Measurements from ENCODE around the gene BMS1. TPM values are rescaled to one million over a fixed set of nuclear protein-coding genes. Genes with fewer than 3 reads are reported as not detected.

Gene BMS1
- total RNA-seq, 1 experiment from 2014 or later, result 32.3 TPM

- ATAC-seq (no peak), DNase-seq (ENCODE audit: low read depth, low spot score) (no peak)
- POLR2A ChIA-PET, result no interaction called here
- no TSS peak for BruUV-seq (replicated peaks)
- H3K27ac ChIP-seq (ENCODE audit: low read length), result no peak overlapping the region
- H3K4me1 ChIP-seq (ENCODE audit: control insufficient read depth, insufficient read depth, low read length), result no peaks in the 10 kb centered on the region; the same call in 1 of the 2 replicates
- in situ Hi-C loops (cut with HindIII; ENCODE audit: low pct_unique_long_range_greater_than_20kb, low sequenced_read_pairs) (no loop called here), intact Hi-C loops (cut with micrococcal nuclease; ENCODE audit: unreplicated experiment) (no loop called here)
- CTCF ChIA-PET, result no interaction called here
- H3K27me3 ChIP-seq (ENCODE audit: control insufficient read depth, insufficient read depth, low read length), result peaks cover 9% of the 10 kb centered on the region
- no peaks in the 10 kb centered on the region for H3K9me3 ChIP-seq (ENCODE audit: control insufficient read depth, insufficient read depth, low read depth, low read length)
- no peak overlapping the region for H3K4me3 ChIP-seq (ENCODE audit: low read depth in 2 of 2, low read length in 2 of 2)
- H3K36me3 ChIP-seq (ENCODE audit: control insufficient read depth, insufficient read depth, low read length), result no peaks in the 10 kb centered on the region
- no peak for TF ChIP-seq POLR2AphosphoS5 (IDR thresholded peaks at IDR 0.05; ENCODE audit: low read depth, low read length)
- TF ChIP-seq CTCF (IDR thresholded peaks at IDR 0.05), result no peak
- no peak for TF ChIP-seq REST (IDR thresholded peaks at IDR 0.05; ENCODE audit: insufficient read depth in 1 of 2, low read depth in 2 of 2, low read length in 1 of 2)
- no peak for TF ChIP-seq SIN3A (IDR thresholded peaks at IDR 0.05; ENCODE audit: borderline replicate concordance, insufficient read depth, low read depth, low read length)
- no peak for TF ChIP-seq TCF7L2 (IDR thresholded peaks at IDR 0.05; ENCODE audit: low read depth, low read length)
These were observed 14.7 kb upstream of the BMS1 start for GRCh38 chr10:42767906-42768305.

- BruUV-seq (replicated peaks), result no TSS peak
- Histone ChIP-seq H3K27ac (ENCODE audit: low read length) (no peak overlapping the region), H3K4me1 (ENCODE audit: control insufficient read depth, insufficient read depth, low read length) (no peaks in the 10 kb centered on the region; the same call in 1 of the 2 replicates), H3K36me3 (ENCODE audit: control insufficient read depth, insufficient read depth, low read length) (no peaks in the 10 kb centered on the region), H3K27me3 (ENCODE audit: control insufficient read depth, insufficient read depth, low read length) (peaks cover 9% of the 10 kb centered on the region), H3K9me3 (ENCODE audit: control insufficient read depth, insufficient read depth, low read depth, low read length) (no peaks in the 10 kb centered on the region), H3K4me3 (ENCODE audit: low read depth in 2 of 2, low read length in 2 of 2) (no peak overlapping the region)
- in situ Hi-C loops (cut with HindIII; ENCODE audit: low pct_unique_long_range_greater_than_20kb, low sequenced_read_pairs), result no loop called here
- CTCF ChIA-PET, result no interaction called here
- POLR2A ChIA-PET, result no interaction called here
- no peak for ATAC-seq
- no peak for DNase-seq (ENCODE audit: low read depth, low spot score)
- TF ChIP-seq SIN3A (IDR thresholded peaks at IDR 0.05; ENCODE audit: borderline replicate concordance, insufficient read depth, low read depth, low read length) (no peak), CTCF (IDR thresholded peaks at IDR 0.05) (no peak), TCF7L2 (IDR thresholded peaks at IDR 0.05; ENCODE audit: low read depth, low read length) (no peak), POLR2AphosphoS5 (IDR thresholded peaks at IDR 0.05; ENCODE audit: low read depth, low read length) (no peak), REST (IDR thresholded peaks at IDR 0.05; ENCODE audit: insufficient read depth in 1 of 2, low read depth in 2 of 2, low read length in 1 of 2) (no peak)
- intact Hi-C loops (cut with micrococcal nuclease; ENCODE audit: unreplicated experiment), result no loop called here
These were observed 13.9 kb upstream of the BMS1 start for GRCh38 chr10:42768581-42769152.
